SIG-M5 treated with dmso at 0.1 percent for 504 hours (cell line): ENCODE measurements around the gene SLC2A4RG.

Experiments
- DNase-seq: peaks from one replicate; lab custom pipeline; 2025; ENCODE audit not compliant: unreplicated experiment; lab: John Stamatoyannopoulos, UW

The SLC2A4RG gene, protein sequence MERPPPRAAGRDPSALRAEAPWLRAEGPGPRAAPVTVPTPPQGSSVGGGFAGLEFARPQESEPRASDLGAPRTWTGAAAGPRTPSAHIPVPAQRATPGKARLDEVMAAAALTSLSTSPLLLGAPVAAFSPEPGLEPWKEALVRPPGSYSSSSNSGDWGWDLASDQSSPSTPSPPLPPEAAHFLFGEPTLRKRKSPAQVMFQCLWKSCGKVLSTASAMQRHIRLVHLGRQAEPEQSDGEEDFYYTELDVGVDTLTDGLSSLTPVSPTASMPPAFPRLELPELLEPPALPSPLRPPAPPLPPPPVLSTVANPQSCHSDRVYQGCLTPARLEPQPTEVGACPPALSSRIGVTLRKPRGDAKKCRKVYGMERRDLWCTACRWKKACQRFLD

DNA sequence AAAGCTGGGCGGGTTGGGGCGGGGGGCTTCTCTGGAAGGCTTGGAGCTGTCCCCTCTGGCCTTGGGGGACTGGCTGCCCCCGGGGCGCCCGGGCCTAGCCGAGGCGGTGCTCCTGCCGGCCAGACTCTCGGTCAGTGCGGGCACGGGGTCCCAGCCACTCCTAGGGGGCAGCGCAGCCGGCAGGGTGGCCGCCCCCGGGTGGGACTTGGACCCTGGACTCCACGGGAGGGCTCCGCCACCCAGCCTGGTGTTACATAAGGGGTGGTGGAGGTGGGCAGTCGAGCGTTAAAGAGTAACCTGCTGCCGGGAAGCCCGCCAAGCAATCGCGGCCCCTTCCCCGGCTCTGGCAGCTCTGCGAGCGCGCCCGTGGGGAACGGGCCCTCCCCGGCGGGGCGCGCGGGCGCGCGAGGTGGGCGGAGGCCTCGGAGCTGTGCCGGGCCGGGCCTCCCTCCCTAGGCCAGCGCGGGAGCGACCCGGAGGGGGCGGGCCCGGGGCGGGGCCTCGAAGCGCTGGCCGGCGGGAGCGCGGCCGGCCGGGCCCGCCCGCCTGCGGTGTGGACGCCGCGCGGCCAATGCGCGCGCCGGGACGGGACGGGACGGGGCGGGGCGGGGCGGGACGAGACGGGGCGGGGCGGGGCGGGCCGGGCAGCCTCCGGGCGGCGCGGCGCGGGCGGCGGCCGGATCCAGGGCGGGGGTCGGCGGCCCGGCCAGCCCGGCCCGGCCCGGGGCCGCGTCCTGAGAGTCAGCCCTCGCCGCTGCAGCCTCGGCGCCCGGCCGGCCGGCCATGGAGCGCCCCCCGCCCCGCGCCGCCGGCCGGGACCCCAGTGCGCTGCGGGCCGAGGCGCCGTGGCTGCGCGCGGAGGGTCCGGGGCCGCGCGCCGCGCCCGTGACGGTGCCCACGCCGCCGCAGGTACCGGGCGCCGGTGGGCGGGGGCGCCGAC is at the start of gene SLC2A4RG:
Gene SLC2A4RG, plus strand, starts transcription at position 647 of the 940 bp plus-strand sequence. Its CDS starts 137 bp downstream, at position 784.
- DNase-seq: peak; percentile 71

- no peak for DNase-seq
Measured at GRCh38 chr20:63690003-63690897, 49.3 kb upstream of the SLC2A4RG start.

DNA sequence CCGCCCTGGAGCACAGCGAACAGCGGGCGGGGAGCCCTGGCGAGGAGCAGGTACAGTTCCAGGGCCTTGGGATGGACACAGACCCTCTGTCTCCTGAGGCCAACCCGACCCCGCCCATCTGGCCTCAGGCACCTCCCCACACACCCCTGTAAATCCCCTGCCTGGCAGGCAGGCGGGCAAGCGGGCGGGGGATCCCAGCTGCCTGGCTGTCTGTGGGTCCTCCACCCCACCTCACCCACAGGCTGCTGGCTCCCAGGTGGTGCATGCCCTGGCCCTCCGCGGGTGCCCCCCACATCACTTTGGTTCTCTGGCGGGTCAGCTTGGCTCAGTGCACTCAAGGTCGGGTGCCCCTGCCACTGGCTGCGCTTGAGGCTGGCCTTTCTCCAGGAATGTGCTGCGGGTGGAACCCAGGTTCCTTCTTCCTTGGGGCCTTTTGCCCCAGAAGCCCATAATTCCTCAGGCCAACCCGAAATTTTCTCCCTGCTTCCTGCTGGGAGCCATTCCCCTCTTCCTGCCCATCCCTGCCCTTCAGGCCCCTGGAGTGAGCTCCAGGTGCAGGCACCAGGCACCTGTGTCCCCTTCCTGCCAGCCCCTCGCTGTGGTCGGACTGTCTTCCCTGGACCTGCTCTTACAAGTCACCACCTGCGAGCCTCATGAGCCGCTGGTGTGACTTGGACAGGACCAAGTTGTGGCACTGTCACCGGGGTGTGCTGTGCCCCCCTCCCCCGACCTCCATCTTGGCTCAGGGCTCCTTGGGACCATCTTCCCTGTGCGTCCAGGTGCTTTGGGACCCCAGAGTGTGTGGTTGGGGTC is 48.5 kb upstream of the SLC2A4RG start:
- DNase-seq: no peak

- DNase-seq: no peak
Measured at GRCh38 chr20:63691711-63692435, 47.7 kb upstream of the SLC2A4RG start.

GRCh38 chr20:63692436-63693082 is 47.0 kb upstream of the SLC2A4RG start:
- DNase-seq: no peak

- no peak for DNase-seq
Measured at GRCh38 chr20:63693083-63693732, 46.4 kb upstream of the SLC2A4RG start.

- DNase-seq: no peak
Measured at GRCh38 chr20:63693733-63694583, 45.6 kb upstream of the SLC2A4RG start.

GRCh38 chr20:63694584-63695423 is 44.8 kb upstream of the SLC2A4RG start:
- no peak for DNase-seq

GRCh38 chr20:63695424-63696305 is 43.9 kb upstream of the SLC2A4RG start:
- DNase-seq: no peak

- DNase-seq: no peak
Measured at GRCh38 chr20:63696306-63696627, 43.3 kb upstream of the SLC2A4RG start.

- DNase-seq: no peak
Measured at GRCh38 chr20:63696628-63697356, 42.8 kb upstream of the SLC2A4RG start, which contains the start of gene TNFRSF6B. TNFRSF6B (plus strand) TSS chr20:63696652; CDS start chr20:63696768, 116 bp downstream.

- no peak for DNase-seq
Measured at GRCh38 chr20:63697357-63697867, 42.2 kb upstream of the SLC2A4RG start.

DNA sequence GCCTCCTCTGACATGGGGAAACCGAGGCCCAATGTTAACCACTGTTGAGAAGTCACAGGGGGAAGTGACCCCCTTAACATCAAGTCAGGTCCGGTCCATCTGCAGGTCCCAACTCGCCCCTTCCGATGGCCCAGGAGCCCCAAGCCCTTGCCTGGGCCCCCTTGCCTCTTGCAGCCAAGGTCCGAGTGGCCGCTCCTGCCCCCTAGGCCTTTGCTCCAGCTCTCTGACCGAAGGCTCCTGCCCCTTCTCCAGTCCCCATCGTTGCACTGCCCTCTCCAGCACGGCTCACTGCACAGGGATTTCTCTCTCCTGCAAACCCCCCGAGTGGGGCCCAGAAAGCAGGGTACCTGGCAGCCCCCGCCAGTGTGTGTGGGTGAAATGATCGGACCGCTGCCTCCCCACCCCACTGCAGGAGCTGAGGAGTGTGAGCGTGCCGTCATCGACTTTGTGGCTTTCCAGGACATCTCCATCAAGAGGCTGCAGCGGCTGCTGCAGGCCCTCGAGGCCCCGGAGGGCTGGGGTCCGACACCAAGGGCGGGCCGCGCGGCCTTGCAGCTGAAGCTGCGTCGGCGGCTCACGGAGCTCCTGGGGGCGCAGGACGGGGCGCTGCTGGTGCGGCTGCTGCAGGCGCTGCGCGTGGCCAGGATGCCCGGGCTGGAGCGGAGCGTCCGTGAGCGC is 41.6 kb upstream of the SLC2A4RG start:
- DNase-seq: no peak
